Measurements from ENCODE around the gene C1QTNF6. TPM values are rescaled to one million over a fixed set of nuclear protein-coding genes. Genes with fewer than 3 reads are reported as not detected.

The C1QTNF6 gene
- total RNA-seq, 1 experiment from 2014 or later, result 15.2 TPM

- peaks cover 2 to 18% of the 10 kb centered on the region in 2 experiments; a peak in 3 of 4 replicates for H3K4me1 ChIP-seq (ENCODE audit: control insufficient read depth in 1 of 2, insufficient read depth in 2 of 2, low read length in 2 of 2)
- ChIA-PET CTCF (no interaction called here), POLR2A (interaction anchor here (2.3 kb wide), 1 partner anchor 9 kb away, joined by 12 read pairs; the partner anchor contains the start of gene C1QTNF6), RAD21 (ENCODE audit: low non-redundant PET in 1 of 2, low total read pairs in 2 of 2, uncharacterized antibody in 2 of 2, unreplicated experiment in 2 of 2) (no interaction called here)
- intact Hi-C loops (cut with micrococcal nuclease), result no loop called here
- H4K20me1 ChIP-seq (ENCODE audit: insufficient read depth), result no peaks in the 10 kb centered on the region
- no peak overlapping the region for H2AFZ ChIP-seq (ENCODE audit: low read depth, low read length, poor library complexity, severe bottlenecking)
- no peaks in the 10 kb centered on the region for H3K9me3 ChIP-seq (ENCODE audit: control insufficient read depth in 1 of 2, insufficient read depth in 1 of 2, low read depth in 1 of 2, low read length in 2 of 2)
- no peaks in the 10 kb centered on the region for H3K79me2 ChIP-seq (ENCODE audit: insufficient read depth, low read length)
- no peaks in the 10 kb centered on the region for H3K27me3 ChIP-seq (ENCODE audit: insufficient read depth, low read length)
- no peaks in the 10 kb centered on the region for H3K36me3 ChIP-seq (ENCODE audit: control insufficient read depth in 1 of 2, insufficient read depth in 2 of 2, low read length in 2 of 2)
- TF ChIP-seq TCF7L2 (IDR thresholded peaks at IDR 0.05; ENCODE audit: borderline replicate concordance, extremely low read depth, insufficient read depth, insufficient read length) (no peak), EGR1 (IDR thresholded peaks at IDR 0.05; ENCODE audit: low read depth) (no peak), POLR2AphosphoS5 (IDR thresholded peaks at IDR 0.05; ENCODE audit: low read depth, low read length) (no peak), ZFX (IDR thresholded peaks at IDR 0.05) (no peak), ELF1 (IDR thresholded peaks at IDR 0.05; ENCODE audit: borderline replicate concordance, low read depth) (no peak), CTCF (IDR thresholded peaks at IDR 0.05 in 2 of 3, conservative IDR thresholded peaks at IDR 0.05 in 1 of 3; ENCODE audit: borderline replicate concordance in 1 of 3, insufficient read depth in 1 of 3, low read depth in 2 of 3, low read length in 2 of 3) (no peak), ZNF274 (IDR thresholded peaks at IDR 0.05; ENCODE audit: low read depth, low read length) (no peak), ATF3 (IDR thresholded peaks at IDR 0.05) (no peak), REST (IDR thresholded peaks at IDR 0.05; ENCODE audit: low read depth) (no peak), SRF (IDR thresholded peaks at IDR 0.05; ENCODE audit: low read depth) (no peak), SIN3A (IDR thresholded peaks at IDR 0.05; ENCODE audit: low read depth) (no peak), MAX (IDR thresholded peaks at IDR 0.05) (no peak), FOSL1 (IDR thresholded peaks at IDR 0.05; ENCODE audit: low read depth) (no peak), CBX3 (IDR thresholded peaks at IDR 0.05; ENCODE audit: low read depth) (no peak), EZH2 (IDR thresholded peaks at IDR 0.05) (no peak)
- no peak overlapping the region for H3K9ac ChIP-seq (ENCODE audit: low read length)
- BruUV-seq (replicated peaks), result no TSS peak
- ATAC-seq, result no peak
- no peak overlapping the region for H3K4me3 ChIP-seq (replicated peaks in 1 of 2; ENCODE audit: low read depth in 1 of 2, low read length in 2 of 2)
- no peak overlapping the region for H3K4me2 ChIP-seq (ENCODE audit: low read length)
- no peak overlapping the region for H3K27ac ChIP-seq (ENCODE audit: low read depth, low read length)
- no peaks in the 10 kb centered on the region for H3K9me2 ChIP-seq (ENCODE audit: insufficient read depth)
- DNase-seq (ENCODE audit: low read depth, low spot score), result no peak
Measured at GRCh38 chr22:37177755-37178154, 10.3 kb downstream of the C1QTNF6 start.

Measured in HCT116 (cell line).